SK-N-SH treated with all-trans-retinoic acid at 6 μM for 48 hours (cell line): Measurements from ENCODE around the gene CFAP74.

ENCODE experiments used
- ATAC-seq: fragments of 200-7000 bp; cut with Tn5 transposase; 3 replicates; pipeline ENCODE4 v1.9.1; 2020; ENCODE audit warnings: mild to moderate bottlenecking, moderate library complexity
- ARNTL ChIP-seq: fragments of 450-650 bp; formaldehyde crosslinking; IDR thresholded peaks from 2 replicates; pipeline ENCODE4 v1.5.0; 2020; ENCODE audit warnings: low read depth, mild to moderate bottlenecking, moderate library complexity, borderline replicate concordance
- BACH2 ChIP-seq: fragments of 250-450 bp; sonication (Bioruptor Pico); IDR thresholded peaks from 2 replicates; pipeline ENCODE4 v1.9.0; 2021; ENCODE audit warnings: mild to moderate bottlenecking, borderline replicate concordance
- CSDC2 ChIP-seq: fragments of 250-450 bp; sonication (Bioruptor Pico); IDR thresholded peaks from 2 replicates; pipeline ENCODE4 v1.5.0; 2020; ENCODE audit warnings: mild to moderate bottlenecking, moderate library complexity
- ESRRG ChIP-seq: fragments of 250-450 bp; sonication (Bioruptor Pico); IDR thresholded peaks from 2 replicates; pipeline ENCODE4 v1.6.1; 2021; ENCODE audit warnings: mild to moderate bottlenecking
- GLIS3 ChIP-seq: fragments of 250-450 bp; sonication (Bioruptor Pico); IDR thresholded peaks from 2 replicates; pipeline ENCODE4 v1.5.0; 2020; ENCODE audit warnings: mild to moderate bottlenecking, moderate library complexity
- ISL1 ChIP-seq: fragments of 250-450 bp; sonication (Bioruptor Pico); IDR thresholded peaks from 2 replicates; pipeline ENCODE4 v2.1.2; 2022; ENCODE audit warnings: mild to moderate bottlenecking, moderate library complexity
- PPARA ChIP-seq: fragments of 250-450 bp; sonication (Bioruptor Pico); IDR thresholded peaks from 2 replicates; pipeline ENCODE4 v1.5.0; 2020; ENCODE audit warnings: mild to moderate bottlenecking, borderline replicate concordance
- RARB ChIP-seq: fragments of 250-450 bp; sonication (Bioruptor Pico); IDR thresholded peaks from 2 replicates; pipeline ENCODE4 v1.8.0; 2021; ENCODE audit warnings: mild to moderate bottlenecking, moderate library complexity
- TCF4 ChIP-seq: fragments of 250-450 bp; sonication (Bioruptor Pico); IDR thresholded peaks from 2 replicates; pipeline ENCODE4 v1.8.0; 2021; ENCODE audit warnings: mild to moderate bottlenecking, moderate library complexity, borderline replicate concordance
- ZC3H10 ChIP-seq: fragments of 250-450 bp; sonication (Bioruptor Pico); IDR thresholded peaks from 2 replicates; pipeline ENCODE4 v1.5.1; 2021; ENCODE audit warnings: mild to moderate bottlenecking, moderate library complexity
- ZFP30 ChIP-seq: fragments of 450-650 bp; formaldehyde crosslinking; IDR thresholded peaks from 2 replicates; pipeline ENCODE4 v1.5.0; 2022; ENCODE audit warnings: mild to moderate bottlenecking, moderate library complexity
- ZNF8 ChIP-seq: fragments of 450-650 bp; formaldehyde crosslinking; IDR thresholded peaks from 2 replicates; pipeline ENCODE4 v1.5.0; 2020; ENCODE audit warnings: mild to moderate bottlenecking, moderate library complexity
- TF ChIP-seq, protein P1 (sequence below): fragments of 250-450 bp; sonication (Bioruptor Pico); IDR thresholded peaks from 2 replicates; pipeline ENCODE4 v1.5.0; 2020; ENCODE audit warnings: mild to moderate bottlenecking, moderate library complexity
- TF ChIP-seq, protein P2 (sequence below): fragments of 250-450 bp; sonication (Bioruptor Pico); IDR thresholded peaks from 2 replicates; pipeline ENCODE4 v1.5.1; 2020; ENCODE audit warnings: low read depth, mild to moderate bottlenecking, moderate library complexity
- TF ChIP-seq, protein P3 (sequence below): fragments of 250-450 bp; sonication (Bioruptor Pico); IDR thresholded peaks from 2 replicates; pipeline ENCODE4 v1.5.1; 2021; ENCODE audit warnings: mild to moderate bottlenecking, moderate library complexity
- TF ChIP-seq, protein P4 (sequence below): fragments of 250-450 bp; sonication (Bioruptor Pico); IDR thresholded peaks from 2 replicates; pipeline ENCODE4 v1.8.0; 2020; ENCODE audit warnings: mild to moderate bottlenecking, moderate library complexity, borderline replicate concordance

The CFAP74 gene

DNA sequence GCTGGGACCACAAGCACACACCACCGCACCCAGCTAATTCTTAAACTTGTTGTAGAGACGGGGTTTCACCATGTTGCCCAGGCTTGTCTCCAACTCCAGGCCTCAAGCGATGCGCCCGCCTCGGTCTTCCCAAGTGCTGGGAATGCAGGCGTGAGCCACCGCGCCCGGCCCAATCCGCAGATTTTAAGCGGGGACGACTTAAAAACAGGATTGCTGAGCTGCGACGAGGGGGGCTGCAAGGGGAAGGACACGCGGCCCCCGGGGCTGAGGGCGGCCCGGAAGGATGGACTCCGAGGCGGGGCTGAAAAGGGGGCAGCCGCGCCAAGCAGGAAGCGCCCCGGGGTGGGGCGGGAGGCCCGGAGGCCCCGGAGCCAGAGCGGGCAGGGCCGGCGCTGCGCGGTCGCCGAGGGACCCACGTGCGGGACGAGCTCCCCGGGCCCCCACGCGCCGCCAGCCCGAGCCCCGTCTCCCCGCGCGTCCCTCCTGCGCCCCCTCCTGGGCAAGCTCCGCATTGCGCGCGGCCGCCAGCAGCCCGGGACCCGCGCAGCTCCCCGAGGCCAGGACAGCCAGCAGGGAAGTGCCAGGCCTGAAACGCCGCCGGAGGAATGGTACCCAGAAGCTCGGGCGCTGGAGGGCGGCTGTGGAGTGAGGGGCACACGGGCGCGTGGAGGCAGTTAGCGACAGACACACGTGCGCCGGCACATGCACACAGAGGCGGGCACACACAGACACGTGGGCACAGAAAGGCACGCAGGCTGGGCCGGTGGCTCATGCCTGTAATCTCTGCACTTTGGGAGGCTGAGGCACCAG is 41.1 kb upstream of the CFAP74 start (continued):
- TF ChIP-seq, protein P1, sequence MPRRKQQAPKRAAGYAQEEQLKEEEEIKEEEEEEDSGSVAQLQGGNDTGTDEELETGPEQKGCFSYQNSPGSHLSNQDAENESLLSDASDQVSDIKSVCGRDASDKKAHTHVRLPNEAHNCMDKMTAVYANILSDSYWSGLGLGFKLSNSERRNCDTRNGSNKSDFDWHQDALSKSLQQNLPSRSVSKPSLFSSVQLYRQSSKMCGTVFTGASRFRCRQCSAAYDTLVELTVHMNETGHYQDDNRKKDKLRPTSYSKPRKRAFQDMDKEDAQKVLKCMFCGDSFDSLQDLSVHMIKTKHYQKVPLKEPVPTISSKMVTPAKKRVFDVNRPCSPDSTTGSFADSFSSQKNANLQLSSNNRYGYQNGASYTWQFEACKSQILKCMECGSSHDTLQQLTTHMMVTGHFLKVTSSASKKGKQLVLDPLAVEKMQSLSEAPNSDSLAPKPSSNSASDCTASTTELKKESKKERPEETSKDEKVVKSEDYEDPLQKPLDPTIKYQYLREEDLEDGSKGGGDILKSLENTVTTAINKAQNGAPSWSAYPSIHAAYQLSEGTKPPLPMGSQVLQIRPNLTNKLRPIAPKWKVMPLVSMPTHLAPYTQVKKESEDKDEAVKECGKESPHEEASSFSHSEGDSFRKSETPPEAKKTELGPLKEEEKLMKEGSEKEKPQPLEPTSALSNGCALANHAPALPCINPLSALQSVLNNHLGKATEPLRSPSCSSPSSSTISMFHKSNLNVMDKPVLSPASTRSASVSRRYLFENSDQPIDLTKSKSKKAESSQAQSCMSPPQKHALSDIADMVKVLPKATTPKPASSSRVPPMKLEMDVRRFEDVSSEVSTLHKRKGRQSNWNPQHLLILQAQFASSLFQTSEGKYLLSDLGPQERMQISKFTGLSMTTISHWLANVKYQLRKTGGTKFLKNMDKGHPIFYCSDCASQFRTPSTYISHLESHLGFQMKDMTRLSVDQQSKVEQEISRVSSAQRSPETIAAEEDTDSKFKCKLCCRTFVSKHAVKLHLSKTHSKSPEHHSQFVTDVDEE (CRISPR knock-in tag): no peak
- TF ChIP-seq TCF4 (CRISPR knock-in tag): no peak
- TF ChIP-seq, protein P2, sequence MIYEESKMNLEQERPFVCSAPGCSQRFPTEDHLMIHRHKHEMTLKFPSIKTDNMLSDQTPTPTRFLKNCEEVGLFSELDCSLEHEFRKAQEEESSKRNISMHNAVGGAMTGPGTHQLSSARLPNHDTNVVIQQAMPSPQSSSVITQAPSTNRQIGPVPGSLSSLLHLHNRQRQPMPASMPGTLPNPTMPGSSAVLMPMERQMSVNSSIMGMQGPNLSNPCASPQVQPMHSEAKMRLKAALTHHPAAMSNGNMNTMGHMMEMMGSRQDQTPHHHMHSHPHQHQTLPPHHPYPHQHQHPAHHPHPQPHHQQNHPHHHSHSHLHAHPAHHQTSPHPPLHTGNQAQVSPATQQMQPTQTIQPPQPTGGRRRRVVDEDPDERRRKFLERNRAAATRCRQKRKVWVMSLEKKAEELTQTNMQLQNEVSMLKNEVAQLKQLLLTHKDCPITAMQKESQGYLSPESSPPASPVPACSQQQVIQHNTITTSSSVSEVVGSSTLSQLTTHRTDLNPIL (CRISPR knock-in tag): no peak

DNA sequence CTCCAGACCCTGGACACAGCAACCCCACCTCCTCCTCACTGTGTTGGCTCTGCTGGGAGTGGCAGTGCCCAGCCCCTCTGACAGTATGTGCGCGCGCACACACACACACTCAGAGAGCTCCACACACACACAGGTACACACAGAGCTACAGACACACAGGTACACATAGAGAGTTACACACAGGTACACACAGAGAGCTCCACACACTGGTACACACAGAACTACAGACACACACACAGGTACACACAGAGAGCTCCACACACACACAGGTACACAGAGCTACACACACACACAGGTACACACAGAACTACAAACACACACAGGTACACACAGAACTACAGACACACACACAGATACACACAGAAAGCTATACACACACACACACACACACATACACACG is 40.3 kb upstream of the CFAP74 start:
- TF ChIP-seq ARNTL (CRISPR knock-in tag): no peak
- TF ChIP-seq, protein P3, sequence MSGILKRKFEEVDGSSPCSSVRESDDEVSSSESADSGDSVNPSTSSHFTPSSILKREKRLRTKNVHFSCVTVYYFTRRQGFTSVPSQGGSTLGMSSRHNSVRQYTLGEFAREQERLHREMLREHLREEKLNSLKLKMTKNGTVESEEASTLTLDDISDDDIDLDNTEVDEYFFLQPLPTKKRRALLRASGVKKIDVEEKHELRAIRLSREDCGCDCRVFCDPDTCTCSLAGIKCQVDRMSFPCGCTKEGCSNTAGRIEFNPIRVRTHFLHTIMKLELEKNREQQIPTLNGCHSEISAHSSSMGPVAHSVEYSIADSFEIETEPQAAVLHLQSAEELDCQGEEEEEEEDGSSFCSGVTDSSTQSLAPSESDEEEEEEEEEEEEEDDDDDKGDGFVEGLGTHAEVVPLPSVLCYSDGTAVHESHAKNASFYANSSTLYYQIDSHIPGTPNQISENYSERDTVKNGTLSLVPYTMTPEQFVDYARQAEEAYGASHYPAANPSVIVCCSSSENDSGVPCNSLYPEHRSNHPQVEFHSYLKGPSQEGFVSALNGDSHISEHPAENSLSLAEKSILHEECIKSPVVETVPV (CRISPR knock-in tag): no peak
- no peak for ATAC-seq

DNA sequence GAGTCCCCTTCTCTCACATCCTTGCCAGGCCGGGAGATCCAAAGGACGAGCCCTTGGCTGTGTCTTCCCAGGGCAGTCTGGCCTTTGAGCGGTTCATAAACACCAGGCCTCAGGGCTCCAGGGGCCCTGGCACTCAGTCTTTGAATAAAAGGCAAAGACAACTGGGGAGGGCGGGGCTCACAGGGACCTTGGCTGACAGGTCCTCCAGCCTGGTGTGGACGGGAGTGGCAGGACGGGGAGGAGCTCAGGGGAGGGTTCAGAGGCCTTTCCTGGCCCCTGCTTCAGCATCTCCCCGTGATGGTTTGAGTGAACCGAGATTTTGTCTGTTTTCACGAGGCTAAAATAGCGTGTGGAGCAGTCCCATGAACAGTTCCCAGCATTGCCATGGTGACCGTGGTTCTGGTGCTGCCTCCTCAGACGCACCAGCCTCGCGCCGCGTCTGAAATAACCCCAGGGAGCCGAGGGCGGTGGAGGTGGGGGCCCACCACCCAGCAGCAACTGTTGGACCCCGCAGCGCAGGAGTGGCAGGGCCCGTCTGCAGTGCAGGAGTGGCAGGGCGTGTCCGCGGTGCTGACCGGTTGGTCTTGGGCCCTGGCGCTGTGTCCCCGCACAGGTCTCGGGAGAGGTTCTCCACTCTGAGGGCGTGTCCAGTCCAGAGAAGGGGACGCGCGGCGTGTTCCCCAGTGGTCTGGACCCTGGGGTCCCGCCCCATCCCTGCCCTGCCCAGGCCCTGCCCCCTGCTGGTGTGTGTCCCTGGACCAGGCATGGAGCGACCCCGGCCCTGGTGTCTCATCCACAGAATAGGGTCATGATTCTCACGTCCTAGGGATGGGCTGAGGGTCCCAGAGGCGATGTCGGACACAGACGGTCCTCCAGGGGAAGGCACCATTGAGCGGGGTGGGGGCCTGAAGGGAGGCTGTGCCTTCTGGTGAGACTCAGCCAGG is 39.5 kb upstream of the CFAP74 start:
- ATAC-seq: no peak
- TF ChIP-seq RARB (CRISPR knock-in tag) (no peak), ARNTL (CRISPR knock-in tag) (no peak), ZC3H10 (CRISPR knock-in tag) (no peak), ZNF8 (CRISPR knock-in tag) (no peak), ISL1 (no peak), PPARA (CRISPR knock-in tag) (no peak), CSDC2 (CRISPR knock-in tag) (no peak), BACH2 (CRISPR knock-in tag) (no peak), GLIS3 (no peak), ZFP30 (CRISPR knock-in tag) (no peak), ESRRG (CRISPR knock-in tag) (no peak)
- TF ChIP-seq, protein P1 (CRISPR knock-in tag): no peak
- TF ChIP-seq, protein P2 (CRISPR knock-in tag): no peak
- TF ChIP-seq, protein P4, sequence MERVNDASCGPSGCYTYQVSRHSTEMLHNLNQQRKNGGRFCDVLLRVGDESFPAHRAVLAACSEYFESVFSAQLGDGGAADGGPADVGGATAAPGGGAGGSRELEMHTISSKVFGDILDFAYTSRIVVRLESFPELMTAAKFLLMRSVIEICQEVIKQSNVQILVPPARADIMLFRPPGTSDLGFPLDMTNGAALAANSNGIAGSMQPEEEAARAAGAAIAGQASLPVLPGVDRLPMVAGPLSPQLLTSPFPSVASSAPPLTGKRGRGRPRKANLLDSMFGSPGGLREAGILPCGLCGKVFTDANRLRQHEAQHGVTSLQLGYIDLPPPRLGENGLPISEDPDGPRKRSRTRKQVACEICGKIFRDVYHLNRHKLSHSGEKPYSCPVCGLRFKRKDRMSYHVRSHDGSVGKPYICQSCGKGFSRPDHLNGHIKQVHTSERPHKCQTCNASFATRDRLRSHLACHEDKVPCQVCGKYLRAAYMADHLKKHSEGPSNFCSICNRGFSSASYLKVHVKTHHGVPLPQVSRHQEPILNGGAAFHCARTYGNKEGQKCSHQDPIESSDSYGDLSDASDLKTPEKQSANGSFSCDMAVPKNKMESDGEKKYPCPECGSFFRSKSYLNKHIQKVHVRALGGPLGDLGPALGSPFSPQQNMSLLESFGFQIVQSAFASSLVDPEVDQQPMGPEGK (CRISPR knock-in tag): no peak
